Osteocyte (in vitro differentiated cells): ENCODE results near the gene CDC42SE2. TPM values are rescaled to one million over a fixed set of nuclear protein-coding genes. Genes with fewer than 3 reads are reported as not detected.

ENCODE experiments used
- DNase-seq: peaks from one replicate; pipeline ENCODE4 v3.0.0; 2021; ENCODE audit warnings: mixed read lengths; ENCODE audit not compliant: unreplicated experiment; ENCODE audit errors: extremely low spot score
- H3K27ac Mint-ChIP-seq: one replicate; pipeline ENCODE4 v1.8.0; 2021; ENCODE audit warnings: mild to moderate bottlenecking, mixed read lengths; ENCODE audit not compliant: unreplicated experiment
- H3K27me3 Mint-ChIP-seq: one replicate; pipeline ENCODE4 v1.8.0; 2021; ENCODE audit warnings: mixed read lengths; ENCODE audit not compliant: unreplicated experiment
- H3K36me3 Mint-ChIP-seq: one replicate; pipeline ENCODE4 v1.8.0; 2021; ENCODE audit warnings: mixed read lengths; ENCODE audit not compliant: unreplicated experiment
- H3K4me1 Mint-ChIP-seq: one replicate; pipeline ENCODE4 v1.8.0; 2021; ENCODE audit warnings: mixed read lengths; ENCODE audit not compliant: unreplicated experiment
- H3K4me3 Mint-ChIP-seq: one replicate; pipeline ENCODE4 v1.8.0; 2021; ENCODE audit warnings: mild to moderate bottlenecking, moderate library complexity, mixed read lengths; ENCODE audit not compliant: unreplicated experiment
- H3K9me3 Mint-ChIP-seq: one replicate; pipeline ENCODE4 v1.8.0; 2021; ENCODE audit warnings: mixed read lengths; ENCODE audit not compliant: unreplicated experiment
- total RNA-seq: library from RNA; stranded (reverse); gene quantifications from 2 replicates; pipeline ENCODE4 v1.2.1, GENCODE V29; 2021
- TF ChIP-seq, protein P1 (sequence below): fragments of 200-600 bp; sonication (generic); IDR thresholded peaks from 2 replicates; pipeline ENCODE4 v1.5.0; 2021; ENCODE audit warnings: antibody characterized with exemption, mild to moderate bottlenecking, moderate library complexity

The CDC42SE2 gene
- total RNA-seq, 1 donor from 2014 or later, result 21.6 TPM

- Mint-ChIP-seq H3K4me1 (no peaks in the 10 kb centered on the region), H3K36me3 (peaks cover 42% of the 10 kb centered on the region), H3K27ac (no peak overlapping the region), H3K4me3 (no peak overlapping the region), H3K9me3 (peaks cover 22% of the 10 kb centered on the region), H3K27me3 (no peaks in the 10 kb centered on the region)
- TF ChIP-seq, protein P1, sequence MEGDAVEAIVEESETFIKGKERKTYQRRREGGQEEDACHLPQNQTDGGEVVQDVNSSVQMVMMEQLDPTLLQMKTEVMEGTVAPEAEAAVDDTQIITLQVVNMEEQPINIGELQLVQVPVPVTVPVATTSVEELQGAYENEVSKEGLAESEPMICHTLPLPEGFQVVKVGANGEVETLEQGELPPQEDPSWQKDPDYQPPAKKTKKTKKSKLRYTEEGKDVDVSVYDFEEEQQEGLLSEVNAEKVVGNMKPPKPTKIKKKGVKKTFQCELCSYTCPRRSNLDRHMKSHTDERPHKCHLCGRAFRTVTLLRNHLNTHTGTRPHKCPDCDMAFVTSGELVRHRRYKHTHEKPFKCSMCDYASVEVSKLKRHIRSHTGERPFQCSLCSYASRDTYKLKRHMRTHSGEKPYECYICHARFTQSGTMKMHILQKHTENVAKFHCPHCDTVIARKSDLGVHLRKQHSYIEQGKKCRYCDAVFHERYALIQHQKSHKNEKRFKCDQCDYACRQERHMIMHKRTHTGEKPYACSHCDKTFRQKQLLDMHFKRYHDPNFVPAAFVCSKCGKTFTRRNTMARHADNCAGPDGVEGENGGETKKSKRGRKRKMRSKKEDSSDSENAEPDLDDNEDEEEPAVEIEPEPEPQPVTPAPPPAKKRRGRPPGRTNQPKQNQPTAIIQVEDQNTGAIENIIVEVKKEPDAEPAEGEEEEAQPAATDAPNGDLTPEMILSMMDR, result no peak
- DNase-seq, result no peak
Observed at GRCh38 chr5:131405674-131406073, 141.8 kb downstream of the CDC42SE2 start.

DNA sequence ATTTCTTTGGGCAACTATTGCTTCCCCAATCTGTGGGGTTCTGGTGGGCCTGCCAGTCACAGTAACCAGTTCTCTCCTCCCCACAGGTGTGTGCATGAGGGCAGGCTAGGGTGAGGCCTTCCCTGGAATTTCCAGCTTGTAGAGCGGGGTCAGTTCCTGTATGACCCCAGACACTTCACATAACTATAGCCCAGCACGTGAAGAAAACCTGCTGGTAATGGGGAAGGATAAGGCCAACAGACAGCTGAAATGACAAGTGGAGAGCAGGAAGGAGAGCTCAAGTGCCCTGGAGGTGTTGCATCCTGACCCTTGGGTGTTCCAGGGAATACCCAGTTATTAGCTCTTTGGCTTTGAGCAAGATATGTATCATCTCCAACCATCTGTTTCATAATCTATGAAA lies 142.2 kb downstream of the CDC42SE2 start:
- H3K27ac Mint-ChIP-seq, result no peak overlapping the region
- no peaks in the 10 kb centered on the region for H3K4me1 Mint-ChIP-seq

GRCh38 chr5:131406975-131407638 lies 143.3 kb downstream of the CDC42SE2 start:
- no peak overlapping the region for H3K27ac Mint-ChIP-seq
- H3K4me1 Mint-ChIP-seq, result no peaks in the 10 kb centered on the region
- peaks cover 40% of the 10 kb centered on the region for H3K36me3 Mint-ChIP-seq
- TF ChIP-seq, protein P1, result no peak
- H3K9me3 Mint-ChIP-seq, result peaks cover 14% of the 10 kb centered on the region
- no peak for DNase-seq
- no peaks in the 10 kb centered on the region for H3K27me3 Mint-ChIP-seq
- no peak overlapping the region for H3K4me3 Mint-ChIP-seq

More for the DNA sequence above, 142.2 kb downstream of the CDC42SE2 start:
- TF ChIP-seq, protein P1, result no peak
- no peaks in the 10 kb centered on the region for H3K27me3 Mint-ChIP-seq
- peaks cover 19% of the 10 kb centered on the region for H3K9me3 Mint-ChIP-seq
- peaks cover 41% of the 10 kb centered on the region for H3K36me3 Mint-ChIP-seq
- H3K4me3 Mint-ChIP-seq, result no peak overlapping the region
- DNase-seq, result no peak

- H3K27ac Mint-ChIP-seq, result peak overlapping the region; percentile 63
- TF ChIP-seq, protein P1, result no peak
- no peak overlapping the region for H3K4me3 Mint-ChIP-seq
- no peak for DNase-seq
- H3K36me3 Mint-ChIP-seq, result peaks cover 15% of the 10 kb centered on the region
- no peaks in the 10 kb centered on the region for H3K9me3 Mint-ChIP-seq
- no peaks in the 10 kb centered on the region for H3K27me3 Mint-ChIP-seq
- peaks cover 9% of the 10 kb centered on the region for H3K4me1 Mint-ChIP-seq
Observed at GRCh38 chr5:131413605-131414559, 150.0 kb downstream of the CDC42SE2 start.

- Mint-ChIP-seq H3K27ac (no peak overlapping the region), H3K9me3 (no peaks in the 10 kb centered on the region), H3K4me1 (peaks cover 9% of the 10 kb centered on the region), H3K4me3 (no peak overlapping the region), H3K27me3 (no peaks in the 10 kb centered on the region), H3K36me3 (no peaks in the 10 kb centered on the region)
- DNase-seq, result no peak
- TF ChIP-seq, protein P1, result no peak
Observed at GRCh38 chr5:131416729-131417128, 152.9 kb downstream of the CDC42SE2 start.
